PC-9 (cell line): ENCODE results near the gene MRPL18.
"Not testable (repeated sequence)": the region's sequence is repeated elsewhere in the genome, so short reads cannot be mapped to it uniquely, and the experiment has no call there.

ENCODE experiments used
- EZH2 ChIP-seq: fragments of 200-600 bp; sonication (generic); IDR thresholded peaks from 2 replicates; pipeline ENCODE4 v1.8.0; 2017; ENCODE audit warnings: antibody characterized with exemption, low read depth
- TF ChIP-seq, protein P1 (sequence below): fragments of 200-600 bp; sonication (generic); conservative IDR thresholded peaks from 2 replicates; pipeline ENCODE4 v1.6.1; 2017; ENCODE audit warnings: mixed run types, antibody characterized with exemption, mild to moderate bottlenecking, moderate library complexity

- TF ChIP-seq, protein P1, sequence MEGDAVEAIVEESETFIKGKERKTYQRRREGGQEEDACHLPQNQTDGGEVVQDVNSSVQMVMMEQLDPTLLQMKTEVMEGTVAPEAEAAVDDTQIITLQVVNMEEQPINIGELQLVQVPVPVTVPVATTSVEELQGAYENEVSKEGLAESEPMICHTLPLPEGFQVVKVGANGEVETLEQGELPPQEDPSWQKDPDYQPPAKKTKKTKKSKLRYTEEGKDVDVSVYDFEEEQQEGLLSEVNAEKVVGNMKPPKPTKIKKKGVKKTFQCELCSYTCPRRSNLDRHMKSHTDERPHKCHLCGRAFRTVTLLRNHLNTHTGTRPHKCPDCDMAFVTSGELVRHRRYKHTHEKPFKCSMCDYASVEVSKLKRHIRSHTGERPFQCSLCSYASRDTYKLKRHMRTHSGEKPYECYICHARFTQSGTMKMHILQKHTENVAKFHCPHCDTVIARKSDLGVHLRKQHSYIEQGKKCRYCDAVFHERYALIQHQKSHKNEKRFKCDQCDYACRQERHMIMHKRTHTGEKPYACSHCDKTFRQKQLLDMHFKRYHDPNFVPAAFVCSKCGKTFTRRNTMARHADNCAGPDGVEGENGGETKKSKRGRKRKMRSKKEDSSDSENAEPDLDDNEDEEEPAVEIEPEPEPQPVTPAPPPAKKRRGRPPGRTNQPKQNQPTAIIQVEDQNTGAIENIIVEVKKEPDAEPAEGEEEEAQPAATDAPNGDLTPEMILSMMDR: not testable (repeated sequence)
- not testable (repeated sequence) for TF ChIP-seq EZH2
Measured at GRCh38 chr6:159748127-159748526, 42.1 kb upstream of the MRPL18 start.
